ENCODE measurements around the gene ZNF358. TPM values are rescaled to one million over a fixed set of nuclear protein-coding genes. Genes with fewer than 3 reads are reported as not detected.

Gene ZNF358
- total and polyA plus RNA-seq, 10 of the 15 experiments (the other 5 are each of a cell fraction or from before 2014, with no cell fraction given), result 0.09 to 6.3 (median 1.9) TPM; not detected in 1

- TF ChIP-seq, protein P1, sequence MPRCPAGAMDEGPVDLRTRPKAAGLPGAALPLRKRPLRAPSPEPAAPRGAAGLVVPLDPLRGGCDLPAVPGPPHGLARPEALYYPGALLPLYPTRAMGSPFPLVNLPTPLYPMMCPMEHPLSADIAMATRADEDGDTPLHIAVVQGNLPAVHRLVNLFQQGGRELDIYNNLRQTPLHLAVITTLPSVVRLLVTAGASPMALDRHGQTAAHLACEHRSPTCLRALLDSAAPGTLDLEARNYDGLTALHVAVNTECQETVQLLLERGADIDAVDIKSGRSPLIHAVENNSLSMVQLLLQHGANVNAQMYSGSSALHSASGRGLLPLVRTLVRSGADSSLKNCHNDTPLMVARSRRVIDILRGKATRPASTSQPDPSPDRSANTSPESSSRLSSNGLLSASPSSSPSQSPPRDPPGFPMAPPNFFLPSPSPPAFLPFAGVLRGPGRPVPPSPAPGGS (IDR thresholded peaks at IDR 0.05; ENCODE audit: borderline replicate concordance, insufficient read depth, low read depth, low read length, poor library complexity, severe bottlenecking), result no peak
- TF ChIP-seq MEF2B (IDR thresholded peaks at IDR 0.05; ENCODE audit: partially characterized antibody, poor library complexity, severe bottlenecking), result peak; percentile 24
- peak; percentile 75; the same call in 1 of the 2 replicates for TF ChIP-seq RB1 (IDR thresholded peaks at IDR 0.05; ENCODE audit: borderline replicate concordance)
- TF ChIP-seq, protein P2, sequence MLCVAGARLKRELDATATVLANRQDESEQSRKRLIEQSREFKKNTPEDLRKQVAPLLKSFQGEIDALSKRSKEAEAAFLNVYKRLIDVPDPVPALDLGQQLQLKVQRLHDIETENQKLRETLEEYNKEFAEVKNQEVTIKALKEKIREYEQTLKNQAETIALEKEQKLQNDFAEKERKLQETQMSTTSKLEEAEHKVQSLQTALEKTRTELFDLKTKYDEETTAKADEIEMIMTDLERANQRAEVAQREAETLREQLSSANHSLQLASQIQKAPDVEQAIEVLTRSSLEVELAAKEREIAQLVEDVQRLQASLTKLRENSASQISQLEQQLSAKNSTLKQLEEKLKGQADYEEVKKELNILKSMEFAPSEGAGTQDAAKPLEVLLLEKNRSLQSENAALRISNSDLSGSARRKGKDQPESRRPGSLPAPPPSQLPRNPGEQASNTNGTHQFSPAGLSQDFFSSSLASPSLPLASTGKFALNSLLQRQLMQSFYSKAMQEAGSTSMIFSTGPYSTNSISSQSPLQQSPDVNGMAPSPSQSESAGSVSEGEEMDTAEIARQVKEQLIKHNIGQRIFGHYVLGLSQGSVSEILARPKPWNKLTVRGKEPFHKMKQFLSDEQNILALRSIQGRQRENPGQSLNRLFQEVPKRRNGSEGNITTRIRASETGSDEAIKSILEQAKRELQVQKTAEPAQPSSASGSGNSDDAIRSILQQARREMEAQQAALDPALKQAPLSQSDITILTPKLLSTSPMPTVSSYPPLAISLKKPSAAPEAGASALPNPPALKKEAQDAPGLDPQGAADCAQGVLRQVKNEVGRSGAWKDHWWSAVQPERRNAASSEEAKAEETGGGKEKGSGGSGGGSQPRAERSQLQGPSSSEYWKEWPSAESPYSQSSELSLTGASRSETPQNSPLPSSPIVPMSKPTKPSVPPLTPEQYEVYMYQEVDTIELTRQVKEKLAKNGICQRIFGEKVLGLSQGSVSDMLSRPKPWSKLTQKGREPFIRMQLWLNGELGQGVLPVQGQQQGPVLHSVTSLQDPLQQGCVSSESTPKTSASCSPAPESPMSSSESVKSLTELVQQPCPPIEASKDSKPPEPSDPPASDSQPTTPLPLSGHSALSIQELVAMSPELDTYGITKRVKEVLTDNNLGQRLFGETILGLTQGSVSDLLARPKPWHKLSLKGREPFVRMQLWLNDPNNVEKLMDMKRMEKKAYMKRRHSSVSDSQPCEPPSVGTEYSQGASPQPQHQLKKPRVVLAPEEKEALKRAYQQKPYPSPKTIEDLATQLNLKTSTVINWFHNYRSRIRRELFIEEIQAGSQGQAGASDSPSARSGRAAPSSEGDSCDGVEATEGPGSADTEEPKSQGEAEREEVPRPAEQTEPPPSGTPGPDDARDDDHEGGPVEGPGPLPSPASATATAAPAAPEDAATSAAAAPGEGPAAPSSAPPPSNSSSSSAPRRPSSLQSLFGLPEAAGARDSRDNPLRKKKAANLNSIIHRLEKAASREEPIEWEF (IDR thresholded peaks at IDR 0.05; ENCODE audit: insufficient replicate concordance, low read depth, low read length), result no peak
- peak; percentile 96 for TF ChIP-seq LARP7 (IDR thresholded peaks at IDR 0.05)
- peak; percentile 66 for TF ChIP-seq RELA (IDR thresholded peaks at IDR 0.05; ENCODE audit: borderline replicate concordance, partially characterized antibody)
- TF ChIP-seq IRF5 (IDR thresholded peaks at IDR 0.05; ENCODE audit: borderline replicate concordance), result no peak
- TF ChIP-seq ZNF207 (IDR thresholded peaks at IDR 0.05; ENCODE audit: borderline replicate concordance), result peak; percentile 90
- peak; percentile 98 for TF ChIP-seq KLF5 (IDR thresholded peaks at IDR 0.05; ENCODE audit: partially characterized antibody)
- TF ChIP-seq, protein P3, sequence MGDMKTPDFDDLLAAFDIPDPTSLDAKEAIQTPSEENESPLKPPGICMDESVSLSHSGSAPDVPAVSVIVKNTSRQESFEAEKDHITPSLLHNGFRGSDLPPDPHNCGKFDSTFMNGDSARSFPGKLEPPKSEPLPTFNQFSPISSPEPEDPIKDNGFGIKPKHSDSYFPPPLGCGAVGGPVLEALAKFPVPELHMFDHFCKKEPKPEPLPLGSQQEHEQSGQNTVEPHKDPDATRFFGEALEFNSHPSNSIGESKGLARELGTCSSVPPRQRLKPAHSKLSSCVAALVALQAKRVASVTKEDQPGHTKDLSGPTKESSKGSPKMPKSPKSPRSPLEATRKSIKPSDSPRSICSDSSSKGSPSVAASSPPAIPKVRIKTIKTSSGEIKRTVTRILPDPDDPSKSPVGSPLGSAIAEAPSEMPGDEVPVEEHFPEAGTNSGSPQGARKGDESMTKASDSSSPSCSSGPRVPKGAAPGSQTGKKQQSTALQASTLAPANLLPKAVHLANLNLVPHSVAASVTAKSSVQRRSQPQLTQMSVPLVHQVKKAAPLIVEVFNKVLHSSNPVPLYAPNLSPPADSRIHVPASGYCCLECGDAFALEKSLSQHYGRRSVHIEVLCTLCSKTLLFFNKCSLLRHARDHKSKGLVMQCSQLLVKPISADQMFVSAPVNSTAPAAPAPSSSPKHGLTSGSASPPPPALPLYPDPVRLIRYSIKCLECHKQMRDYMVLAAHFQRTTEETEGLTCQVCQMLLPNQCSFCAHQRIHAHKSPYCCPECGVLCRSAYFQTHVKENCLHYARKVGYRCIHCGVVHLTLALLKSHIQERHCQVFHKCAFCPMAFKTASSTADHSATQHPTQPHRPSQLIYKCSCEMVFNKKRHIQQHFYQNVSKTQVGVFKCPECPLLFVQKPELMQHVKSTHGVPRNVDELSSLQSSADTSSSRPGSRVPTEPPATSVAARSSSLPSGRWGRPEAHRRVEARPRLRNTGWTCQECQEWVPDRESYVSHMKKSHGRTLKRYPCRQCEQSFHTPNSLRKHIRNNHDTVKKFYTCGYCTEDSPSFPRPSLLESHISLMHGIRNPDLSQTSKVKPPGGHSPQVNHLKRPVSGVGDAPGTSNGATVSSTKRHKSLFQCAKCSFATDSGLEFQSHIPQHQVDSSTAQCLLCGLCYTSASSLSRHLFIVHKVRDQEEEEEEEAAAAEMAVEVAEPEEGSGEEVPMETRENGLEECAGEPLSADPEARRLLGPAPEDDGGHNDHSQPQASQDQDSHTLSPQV (IDR thresholded peaks at IDR 0.05), result peak; percentile 57; the same call in 1 of the 2 replicates
- TF ChIP-seq NRF1 (conservative IDR thresholded peaks at IDR 0.05; ENCODE audit: low read depth, low read length), result no peak
Measured at GRCh38 chr19:7535047-7535997, 19.4 kb downstream of the ZNF358 start, which contains the start of gene PNPLA6 (continued).

Measured in GM12878 (cell line).